ENCODE measurements around the gene UBR2.
"Not testable (repeated sequence)": the region's sequence is repeated elsewhere in the genome, so short reads cannot be mapped to it uniquely, and the experiment has no call there.

- TF ChIP-seq CTCF, POLR2A (IDR thresholded peaks at IDR 0.05): not testable (repeated sequence)
Measured at GRCh38 chr6:42702786-42703185, 139.0 kb downstream of the UBR2 start.

Measured in tibial nerve (tissue), 3 donors.